Neural crest cell (in vitro differentiated cells): ENCODE data around the gene CHCHD6. TPM values are rescaled to one million over a fixed set of nuclear protein-coding genes. Genes with fewer than 3 reads are reported as not detected.

ENCODE experiments used
- DNase-seq: peaks from one replicate; pipeline ENCODE4 v3.0.0; 2021; ENCODE audit warnings: low read depth, mixed read lengths, low spot score
- H3K27ac Mint-ChIP-seq: one replicate; pipeline ENCODE4 v1.8.0; 2021; ENCODE audit warnings: mild to moderate bottlenecking, mixed read lengths; ENCODE audit not compliant: unreplicated experiment
- H3K27me3 Mint-ChIP-seq: 2 replicates; pipeline ENCODE4 v1.8.0; 2021; ENCODE audit warnings: low read depth, mild to moderate bottlenecking, mixed read lengths
- H3K36me3 Mint-ChIP-seq: 2 replicates; pipeline ENCODE4 v1.8.0; 2021; ENCODE audit warnings: low read depth, mild to moderate bottlenecking, mixed read lengths
- H3K4me1 Mint-ChIP-seq: 2 replicates; pipeline ENCODE4 v1.8.0; 2021; ENCODE audit warnings: mixed read lengths
- H3K4me3 Mint-ChIP-seq: one replicate; pipeline ENCODE4 v1.8.0; 2021; ENCODE audit warnings: mild to moderate bottlenecking, mixed read lengths
- H3K9me3 Mint-ChIP-seq: 2 replicates; pipeline ENCODE4 v1.8.0; 2021; ENCODE audit warnings: mixed read lengths
- CTCF ChIP-seq: fragments of 200-600 bp; sonication (generic); conservative IDR thresholded peaks from 2 replicates; pipeline ENCODE4 v1.5.0; 2021; ENCODE audit warnings: antibody characterized with exemption, mild to moderate bottlenecking
- total RNA-seq: library from RNA; stranded (reverse); gene quantifications from 2 replicates; pipeline ENCODE4 v1.2.1, GENCODE V29; 2021

CHCHD6 gene
- total RNA-seq, 1 donor from 2014 or later, result 32.9 TPM

- Mint-ChIP-seq H3K27me3 (peaks cover 16% of the 10 kb centered on the region), H3K36me3 (peaks cover 8% of the 10 kb centered on the region), H3K9me3 (peaks cover 10% of the 10 kb centered on the region), H3K4me1 (peaks cover 7% of the 10 kb centered on the region), H3K27ac (no peak overlapping the region), H3K4me3 (peak overlapping the region; percentile 85)
- TF ChIP-seq CTCF, result no peak
- DNase-seq, result no peak
Measured at GRCh38 chr3:126979046-126979628, 275.1 kb downstream of the CHCHD6 start.

- peak overlapping the region; percentile 67 for H3K27ac Mint-ChIP-seq
- H3K4me3 Mint-ChIP-seq, result peak overlapping the region; percentile 85
- peaks cover 16% of the 10 kb centered on the region for H3K27me3 Mint-ChIP-seq
- H3K36me3 Mint-ChIP-seq, result peaks cover under 1% of the 10 kb centered on the region
- no peak for DNase-seq
- H3K9me3 Mint-ChIP-seq, result peaks cover under 1% of the 10 kb centered on the region
- peaks cover 11% of the 10 kb centered on the region for H3K4me1 Mint-ChIP-seq
- TF ChIP-seq CTCF, result no peak
Measured at GRCh38 chr3:126980266-126980811, 276.3 kb downstream of the CHCHD6 start.

- DNase-seq, result no peak
- Mint-ChIP-seq H3K36me3 (no peaks in the 10 kb centered on the region), H3K27ac (no peak overlapping the region), H3K4me1 (peaks cover 16% of the 10 kb centered on the region), H3K27me3 (peaks cover 16% of the 10 kb centered on the region), H3K4me3 (peak overlapping the region; percentile 90), H3K9me3 (no peaks in the 10 kb centered on the region)
- no peak for TF ChIP-seq CTCF
Measured at GRCh38 chr3:126982126-126982470, 278.1 kb downstream of the CHCHD6 start.

- H3K36me3 Mint-ChIP-seq, result no peaks in the 10 kb centered on the region
- DNase-seq, result peak; percentile 69
- H3K4me3 Mint-ChIP-seq, result peak within 1 kb of the TSS; percentile 90
- peaks cover 16% of the 10 kb centered on the region for H3K27me3 Mint-ChIP-seq
- peak; percentile 95 for TF ChIP-seq CTCF
- peaks cover 16% of the 10 kb centered on the region for H3K4me1 Mint-ChIP-seq
- H3K9me3 Mint-ChIP-seq, result no peaks in the 10 kb centered on the region
- no peak within 1 kb of the TSS for H3K27ac Mint-ChIP-seq
Measured at GRCh38 chr3:126982471-126983175, 278.6 kb downstream of the CHCHD6 start, which contains the start of gene PLXNA1. TSS of gene PLXNA1 (plus strand) at chr3:126983115. CDS start at chr3:126988594, 5,479 bp downstream.

GRCh38 chr3:126983276-126983652 is 279.2 kb downstream of the CHCHD6 start:
- H3K27me3 Mint-ChIP-seq, result peaks cover 14% of the 10 kb centered on the region

More at GRCh38 chr3:126983276-126983652, 279.2 kb downstream of the CHCHD6 start:
- peaks cover 15% of the 10 kb centered on the region for H3K4me1 Mint-ChIP-seq
- no peak for DNase-seq
- H3K9me3 Mint-ChIP-seq, result no peaks in the 10 kb centered on the region
- no peak overlapping the region for H3K27ac Mint-ChIP-seq
- no peaks in the 10 kb centered on the region for H3K36me3 Mint-ChIP-seq
- H3K4me3 Mint-ChIP-seq, result no peak overlapping the region
- no peak for TF ChIP-seq CTCF
